ENCODE measurements around the gene MAMDC4.

MAMDC4 gene

GRCh38 chr9:136849038-136849959 is 2.8 kb upstream of the MAMDC4 start, which contains the start of gene PHPT1:
Gene PHPT1, plus strand, starts transcription at chr9:136849409. Its CDS starts 22 bp downstream, at chr9:136849431.
- peak; percentile 90 for DNase-seq (ENCODE audit: low read depth, low spot score)

GRCh38 chr9:136849960-136850865 is 1.9 kb upstream of the MAMDC4 start:
- DNase-seq (ENCODE audit: low read depth, low spot score): no peak

- DNase-seq (ENCODE audit: low read depth, low spot score): no peak
Observed at GRCh38 chr9:136850866-136851775, 1.0 kb upstream of the MAMDC4 start.

- no peak for DNase-seq (ENCODE audit: low read depth, low spot score)
Observed at GRCh38 chr9:136852664-136853595, 784 bp downstream of the MAMDC4 start.

- DNase-seq (ENCODE audit: low read depth, low spot score): no peak
Observed at GRCh38 chr9:136853596-136854112, 1.5 kb downstream of the MAMDC4 start.

- DNase-seq (ENCODE audit: low read depth, low spot score): no peak
Observed at GRCh38 chr9:136854113-136854841, 2.1 kb downstream of the MAMDC4 start.

GRCh38 chr9:136854842-136855460 is 2.8 kb downstream of the MAMDC4 start:
- DNase-seq (ENCODE audit: low read depth, low spot score): no peak

GRCh38 chr9:136855461-136856078 is 3.4 kb downstream of the MAMDC4 start:
- no peak for DNase-seq (ENCODE audit: low read depth, low spot score)

- no peak for DNase-seq (ENCODE audit: low read depth, low spot score)
Observed at GRCh38 chr9:136856079-136856476, 3.9 kb downstream of the MAMDC4 start.

GRCh38 chr9:136856541-136857141 is 4.5 kb downstream of the MAMDC4 start:
- no peak for DNase-seq (ENCODE audit: low read depth, low spot score)

- no peak for DNase-seq (ENCODE audit: low read depth, low spot score)
Observed at GRCh38 chr9:136857166-136857565, 5.0 kb downstream of the MAMDC4 start.

- no peak for DNase-seq (ENCODE audit: low read depth, low spot score)
Observed at GRCh38 chr9:136857581-136858412, 5.7 kb downstream of the MAMDC4 start.

GRCh38 chr9:136858452-136858843 is 6.3 kb downstream of the MAMDC4 start:
- no peak for DNase-seq (ENCODE audit: low read depth, low spot score)

GRCh38 chr9:136858844-136859757 is 7.0 kb downstream of the MAMDC4 start:
- no peak for DNase-seq (ENCODE audit: low read depth, low spot score)

- DNase-seq (ENCODE audit: low read depth, low spot score): no peak
Observed at GRCh38 chr9:136860529-136860928, 8.4 kb downstream of the MAMDC4 start.
